Naive thymus-derived CD4-positive, alpha-beta T cell (primary cell): ENCODE results near the gene TXNRD3. TPM values are rescaled to one million over a fixed set of nuclear protein-coding genes. Genes with fewer than 3 reads are reported as not detected.

Experiments used
- ATAC-seq: fragments of 150-1000 bp; cut with Tn5 transposase; 2 replicates; pipeline ENCODE4 v1.10.0; 2021; ENCODE audit warnings: mild to moderate bottlenecking, moderate library complexity
- CTCF ChIA-PET: fragments of 350-600 bp; sonication (Branson Sonifier 250); formaldehyde crosslinking; loops from one replicate; lab custom pipeline; 2021; ENCODE audit warnings: antibody characterized with exemption; lab: Charles Lee
- POLR2A ChIA-PET: fragments of 350-600 bp; sonication (Branson Sonifier 250); formaldehyde crosslinking; loops from one replicate; lab custom pipeline; 2021; ENCODE audit warnings: antibody characterized with exemption, inconsistent platforms; lab: Charles Lee
- DNase-seq, 9 donors: peaks; one replicate each; pipeline versions ENCODE4 v3.0.0 to v3.0.0-alpha.2; 2020 to 2022; ENCODE audit warnings: mixed read lengths in 1 of 9
- H3K27ac ChIP-seq: one replicate; pipeline ENCODE4 v1.7.0; 2013; ENCODE audit warnings: mild to moderate bottlenecking, low read depth, low read length, moderate library complexity
- H3K27me3 ChIP-seq, 2 donors: one replicate each; pipeline ENCODE4 v1.7.0; 2013; ENCODE audit warnings: low read length in 2 of 2, mild to moderate bottlenecking in 2 of 2, moderate library complexity in 2 of 2; ENCODE audit not compliant: control insufficient read depth in 2 of 2, insufficient read depth in 2 of 2
- H3K36me3 ChIP-seq, 3 experiments: 1 replicate in 2 of 3; 2 replicates in 1 of 3; pipeline ENCODE4 v1.7.0; 2013; ENCODE audit warnings: low read length in 3 of 3, mild to moderate bottlenecking in 3 of 3, moderate library complexity in 1 of 3; ENCODE audit not compliant: insufficient read depth in 3 of 3, control insufficient read depth in 2 of 3
- H3K4me1 ChIP-seq, 2 donors: one replicate each; pipeline ENCODE4 v1.7.0; 2013; ENCODE audit warnings: low read length in 2 of 2, mild to moderate bottlenecking in 2 of 2, moderate library complexity in 1 of 2; ENCODE audit not compliant: control insufficient read depth in 2 of 2, insufficient read depth in 2 of 2
- H3K4me3 ChIP-seq: 2 replicates; pipeline ENCODE4 v1.7.0; 2013; ENCODE audit warnings: mild to moderate bottlenecking, low read length
- H3K9me3 ChIP-seq, 3 experiments: 1 replicate in 2 of 3; 2 replicates in 1 of 3; pipeline ENCODE4 v1.7.0; 2013; ENCODE audit warnings: low read length in 3 of 3; ENCODE audit not compliant: control insufficient read depth in 2 of 3
- H3K27ac Mint-ChIP-seq, 9 donors: one replicate each; pipeline ENCODE4 v1.8.0; 2020 to 2022; ENCODE audit warnings: mixed read lengths in 9 of 9, mild to moderate bottlenecking in 8 of 9, moderate library complexity in 5 of 9, inconsistent platforms in 2 of 9
- H3K27me3 Mint-ChIP-seq, 5 donors: one replicate each; pipeline ENCODE4 v1.8.0; 2021 to 2022; ENCODE audit warnings: mixed read lengths in 5 of 5, mild to moderate bottlenecking in 1 of 5
- H3K36me3 Mint-ChIP-seq, 5 donors: one replicate each; pipeline ENCODE4 v1.8.0; 2020 to 2022; ENCODE audit warnings: mixed read lengths in 5 of 5, mild to moderate bottlenecking in 3 of 5, inconsistent platforms in 1 of 5
- H3K4me1 Mint-ChIP-seq, 7 donors: one replicate each; pipeline ENCODE4 v1.8.0; 2020 to 2022; ENCODE audit warnings: mixed read lengths in 7 of 7, mild to moderate bottlenecking in 3 of 7, inconsistent platforms in 1 of 7
- H3K4me3 Mint-ChIP-seq, 10 donors: one replicate each; pipeline ENCODE4 v1.8.0; 2020 to 2022; ENCODE audit warnings: mild to moderate bottlenecking in 10 of 10, mixed read lengths in 10 of 10, moderate library complexity in 6 of 10, inconsistent platforms in 2 of 10
- H3K9me3 Mint-ChIP-seq, 11 donors: one replicate each; pipeline ENCODE4 v1.8.0; 2020 to 2022; ENCODE audit warnings: mixed read lengths in 11 of 11, mild to moderate bottlenecking in 4 of 11, inconsistent platforms in 1 of 11, moderate library complexity in 1 of 11
- intact Hi-C, 2 donors: fragments of 100-400 bp; cut with micrococcal nuclease; formaldehyde crosslinking; loops; one replicate each; pipeline ENCODE4 v1.15.1; 2023
- polyA plus RNA-seq, 2 donors: library from polyadenylated mRNA; unstranded; fragments of 300-500 nt; fragmentation: Illumina TruSeq; gene quantifications; one replicate each; pipeline ENCODE4 v1.2.3, GENCODE V29; 2021
- total RNA-seq, 6 experiments: library from RNA in 5 of 6; stranded (reverse) in 5 of 6; gene quantifications; 1 replicate in 5 of 6; 2 replicates in 1 of 6; pipeline ENCODE4 v1.2.3 and lab custom pipeline; 2021 to 2026

TXNRD3 gene
- total and polyA plus RNA-seq, 7 experiments from 2014 or later = 0.46 to 4.8 (median 4.3) TPM

- H3K36me3 Mint-ChIP-seq = no peaks in the 10 kb centered on the region
- no peaks in the 10 kb centered on the region for H3K9me3 Mint-ChIP-seq
- Histone ChIP-seq H3K4me1 (no peaks in the 10 kb centered on the region), H3K36me3 (no peaks in the 10 kb centered on the region), H3K9me3 (no peaks in the 10 kb centered on the region), H3K4me3 (no peak overlapping the region), H3K27ac (no peak overlapping the region), H3K27me3 (no peaks in the 10 kb centered on the region)
- intact Hi-C loops = no loop called here
- ATAC-seq (no peak), DNase-seq (no peak)
- peaks cover 4 to 12% (median 9%) of the 10 kb centered on the region in 5 donors for H3K27me3 Mint-ChIP-seq
- H3K4me3 Mint-ChIP-seq = no peak overlapping the region
- H3K27ac Mint-ChIP-seq = no peak overlapping the region
- ChIA-PET POLR2A (no interaction called here), CTCF (interaction anchor here (1.3 to 2.8 kb wide), 2 partner anchors 312 to 867 kb away, joined by 4 to 17 read pairs; no protein-coding TSS in a partner anchor)
- peaks cover 0 to 6% (median 4%) of the 10 kb centered on the region in 7 donors for H3K4me1 Mint-ChIP-seq
Measured at GRCh38 chr3:126680667-126681055, 25.7 kb upstream of the TXNRD3 start.

GRCh38 chr3:126679831-126680666 lies 25.1 kb upstream of the TXNRD3 start:
- Mint-ChIP-seq H3K27me3 (peaks cover 4 to 12% (median 9%) of the 10 kb centered on the region in 5 donors), H3K4me3 (no peak overlapping the region), H3K4me1 (peaks cover 0 to 6% (median 4%) of the 10 kb centered on the region in 7 donors), H3K9me3 (peaks cover 0 to 2% (median 0%) of the 10 kb centered on the region in 11 donors), H3K36me3 (no peaks in the 10 kb centered on the region), H3K27ac (no peak overlapping the region)
- intact Hi-C loops = loop anchor here (1.0 to 5.0 kb wide), 4 partner anchors 302 to 867 kb away; partner anchors contain the start of gene PLXNA1 (in 1 of the 2)
- H3K27me3 ChIP-seq = no peaks in the 10 kb centered on the region
- no peak for ATAC-seq
- POLR2A ChIA-PET = no interaction called here
- no peaks in the 10 kb centered on the region for H3K9me3 ChIP-seq
- no peaks in the 10 kb centered on the region for H3K4me1 ChIP-seq
- DNase-seq = no peak
- no peak overlapping the region for H3K27ac ChIP-seq
- no peak overlapping the region for H3K4me3 ChIP-seq
- CTCF ChIA-PET = interaction anchor here (0.8 to 2.8 kb wide), 4 partner anchors 17 to 868 kb away, joined by 4 to 17 read pairs (median 6); no protein-coding TSS in a partner anchor
- H3K36me3 ChIP-seq = no peaks in the 10 kb centered on the region

- intact Hi-C loops = loop anchor here (1.0 to 5.0 kb wide), 4 partner anchors 303 to 868 kb away; partner anchors contain the start of gene PLXNA1 (in 1 of the 2)
- H3K4me3 Mint-ChIP-seq = peak overlapping the region in 9 of 10 donors; percentile 43 to 80 (median 72)
Measured at GRCh38 chr3:126679318-126679751, 24.4 kb upstream of the TXNRD3 start.

GRCh38 chr3:126678693-126679317 lies 23.9 kb upstream of the TXNRD3 start:
- Histone ChIP-seq H3K27me3 (no peaks in the 10 kb centered on the region), H3K9me3 (no peaks in the 10 kb centered on the region), H3K4me1 (no peaks in the 10 kb centered on the region), H3K36me3 (no peaks in the 10 kb centered on the region), H3K27ac (no peak overlapping the region), H3K4me3 (no peak overlapping the region)
- H3K4me3 Mint-ChIP-seq = peak overlapping the region in 9 of 10 donors; percentile 43 to 80 (median 72)
- intact Hi-C loops = loop anchor here (1.0 to 5.0 kb wide), 4 partner anchors 303 to 868 kb away; partner anchors contain the start of gene PLXNA1 (in 1 of the 2)
- H3K4me1 Mint-ChIP-seq = peaks cover 0 to 5% (median 4%) of the 10 kb centered on the region in 7 donors
- ChIA-PET POLR2A (no interaction called here), CTCF (interaction anchor here (0.7 to 2.8 kb wide), 6 partner anchors 18 to 869 kb away, joined by 3 to 17 read pairs (median 4); no protein-coding TSS in a partner anchor)
- peaks cover 0 to 11% (median 4%) of the 10 kb centered on the region in 11 donors for H3K9me3 Mint-ChIP-seq
- no peak overlapping the region for H3K27ac Mint-ChIP-seq
- no peak for DNase-seq
- no peaks in the 10 kb centered on the region for H3K36me3 Mint-ChIP-seq
- peaks cover 4 to 12% (median 8%) of the 10 kb centered on the region in 5 donors for H3K27me3 Mint-ChIP-seq
- ATAC-seq = peak; percentile 13

More at GRCh38 chr3:126679318-126679751, 24.4 kb upstream of the TXNRD3 start:
- H3K4me3 ChIP-seq = no peak overlapping the region
- H3K36me3 ChIP-seq = no peaks in the 10 kb centered on the region
- no peaks in the 10 kb centered on the region for H3K27me3 ChIP-seq
- H3K4me1 ChIP-seq = no peaks in the 10 kb centered on the region
- H3K27ac ChIP-seq = no peak overlapping the region
- ChIA-PET CTCF (interaction anchor here (0.7 to 2.8 kb wide), 7 partner anchors 18 to 869 kb away, joined by 3 to 17 read pairs (median 4); no protein-coding TSS in a partner anchor), POLR2A (no interaction called here)
- Mint-ChIP-seq H3K27ac (no peak overlapping the region), H3K36me3 (no peaks in the 10 kb centered on the region), H3K9me3 (peaks cover 0 to 8% (median 4%) of the 10 kb centered on the region in 11 donors), H3K4me1 (peaks cover 0 to 5% (median 4%) of the 10 kb centered on the region in 7 donors), H3K27me3 (peaks cover 4 to 12% (median 8%) of the 10 kb centered on the region in 5 donors)
- ATAC-seq (peak; percentile 89), DNase-seq (peak; percentile 46 to 82 (median 66))
- H3K9me3 ChIP-seq = no peaks in the 10 kb centered on the region

GRCh38 chr3:126677862-126678503 lies 23.1 kb upstream of the TXNRD3 start:
- Mint-ChIP-seq H3K36me3 (no peaks in the 10 kb centered on the region), H3K4me3 (peak overlapping the region in 1 of 10 donors; percentile 63), H3K27ac (no peak overlapping the region), H3K9me3 (peaks cover 0 to 17% (median 5%) of the 10 kb centered on the region in 11 donors), H3K4me1 (peaks cover 0 to 5% (median 4%) of the 10 kb centered on the region in 7 donors), H3K27me3 (peaks cover 4 to 12% (median 8%) of the 10 kb centered on the region in 5 donors)
- no peak overlapping the region for H3K27ac ChIP-seq
- no peak for ATAC-seq
- ChIA-PET POLR2A (no interaction called here), CTCF (interaction anchor here (0.6 to 2.0 kb wide), 3 partner anchors 232 to 867 kb away, joined by 3 to 6 read pairs (median 3); no protein-coding TSS in a partner anchor)
- DNase-seq = no peak
- no peaks in the 10 kb centered on the region for H3K9me3 ChIP-seq
- H3K4me1 ChIP-seq = no peaks in the 10 kb centered on the region
- intact Hi-C loops = loop anchor here in 1 of 2 donors (5.0 kb wide), 1 partner anchor 304 kb away; the partner anchor contains the start of gene PLXNA1
- H3K27me3 ChIP-seq = no peaks in the 10 kb centered on the region
- H3K36me3 ChIP-seq = no peaks in the 10 kb centered on the region
- no peak overlapping the region for H3K4me3 ChIP-seq
